Rectal smooth muscle tissue (tissue), 1 donor: ENCODE data around the gene ORAI3.
A peak's percentile ranks its signal among the peaks of the same experiment; 100 is the strongest.

Experiments
- H3K27ac ChIP-seq: one replicate; pipeline ENCODE4 v1.7.0; 2013; ENCODE audit warnings: low read depth, low read length, inconsistent platforms
- H3K27me3 ChIP-seq: one replicate; pipeline ENCODE4 v1.7.0; 2013; ENCODE audit warnings: low read length; ENCODE audit not compliant: control insufficient read depth, insufficient read depth
- H3K36me3 ChIP-seq: one replicate; pipeline ENCODE4 v1.7.0; 2013; ENCODE audit warnings: low read length; ENCODE audit not compliant: control insufficient read depth, insufficient read depth
- H3K4me1 ChIP-seq: one replicate; pipeline ENCODE4 v1.7.0; 2013; ENCODE audit warnings: low read length; ENCODE audit not compliant: control insufficient read depth, insufficient read depth
- H3K4me3 ChIP-seq: one replicate; pipeline ENCODE4 v1.7.0; 2013; ENCODE audit warnings: low read length
- H3K9ac ChIP-seq: one replicate; pipeline ENCODE4 v1.7.0; 2013; ENCODE audit warnings: low read length

ORAI3 gene

GRCh38 chr16:30942426-30942806, 6.5 kb upstream of the ORAI3 start:
- Histone ChIP-seq H3K27me3 (no peaks in the 10 kb centered on the region), H3K4me3 (peak overlapping the region; percentile 40), H3K9ac (no peak overlapping the region), H3K4me1 (peaks cover 3% of the 10 kb centered on the region), H3K27ac (no peak overlapping the region), H3K36me3 (peaks cover 6% of the 10 kb centered on the region)

- Histone ChIP-seq H3K4me3 (no peak overlapping the region), H3K27me3 (no peaks in the 10 kb centered on the region), H3K9ac (no peak overlapping the region)
These were observed 4.5 kb upstream of the ORAI3 start for GRCh38 chr16:30944352-30944751.

GRCh38 chr16:30946671-30947540, 2.0 kb upstream of the ORAI3 start:
- no peak overlapping the region for H3K4me3 ChIP-seq
- no peaks in the 10 kb centered on the region for H3K27me3 ChIP-seq
- no peak overlapping the region for H3K9ac ChIP-seq
- peaks cover 6% of the 10 kb centered on the region for H3K36me3 ChIP-seq
- peaks cover 18% of the 10 kb centered on the region for H3K4me1 ChIP-seq
- H3K27ac ChIP-seq, result peak overlapping the region; percentile 84

More at GRCh38 chr16:30944352-30944751, 4.5 kb upstream of the ORAI3 start:
- Histone ChIP-seq H3K27ac (no peak overlapping the region), H3K4me1 (peaks cover 3% of the 10 kb centered on the region), H3K36me3 (peaks cover 6% of the 10 kb centered on the region)

GRCh38 chr16:30947541-30947858, 1.4 kb upstream of the ORAI3 start:
- no peak overlapping the region for H3K9ac ChIP-seq
- H3K27me3 ChIP-seq, result no peaks in the 10 kb centered on the region
- H3K4me3 ChIP-seq, result no peak overlapping the region
- H3K36me3 ChIP-seq, result peaks cover 6% of the 10 kb centered on the region
- peaks cover 15% of the 10 kb centered on the region for H3K4me1 ChIP-seq
- H3K27ac ChIP-seq, result peak overlapping the region; percentile 84

- H3K27ac ChIP-seq, result peak overlapping the region; percentile 84
- no peak overlapping the region for H3K9ac ChIP-seq
- H3K36me3 ChIP-seq, result peaks cover 6% of the 10 kb centered on the region
- H3K4me3 ChIP-seq, result peak overlapping the region; percentile 84
- H3K4me1 ChIP-seq, result peaks cover 15% of the 10 kb centered on the region
- H3K27me3 ChIP-seq, result no peaks in the 10 kb centered on the region
These were observed 805 bp upstream of the ORAI3 start for GRCh38 chr16:30947859-30948666.

- Histone ChIP-seq H3K4me3 (peak overlapping the region; percentile 84), H3K27me3 (no peaks in the 10 kb centered on the region), H3K27ac (peak overlapping the region; percentile 84), H3K36me3 (peaks cover 2% of the 10 kb centered on the region), H3K4me1 (peaks cover 15% of the 10 kb centered on the region), H3K9ac (peak overlapping the region; percentile 41)
These were observed 1.0 kb downstream of the ORAI3 start for GRCh38 chr16:30949650-30950515.

- Histone ChIP-seq H3K4me1 (peaks cover 15% of the 10 kb centered on the region), H3K9ac (no peak overlapping the region), H3K27ac (peak overlapping the region; percentile 84), H3K4me3 (peak overlapping the region; percentile 84), H3K36me3 (peaks cover 2% of the 10 kb centered on the region), H3K27me3 (no peaks in the 10 kb centered on the region)
These were observed 1.7 kb downstream of the ORAI3 start for GRCh38 chr16:30950516-30951065.

GRCh38 chr16:30951193-30951592, 2.3 kb downstream of the ORAI3 start:
- H3K27ac ChIP-seq, result peak overlapping the region; percentile 16
- H3K4me1 ChIP-seq, result peaks cover 15% of the 10 kb centered on the region
- H3K9ac ChIP-seq, result no peak overlapping the region
- H3K27me3 ChIP-seq, result no peaks in the 10 kb centered on the region
- H3K4me3 ChIP-seq, result no peak overlapping the region
- H3K36me3 ChIP-seq, result peaks cover 2% of the 10 kb centered on the region

- H3K4me3 ChIP-seq, result no peak overlapping the region
- no peak overlapping the region for H3K27ac ChIP-seq
- H3K27me3 ChIP-seq, result no peaks in the 10 kb centered on the region
- peaks cover 15% of the 10 kb centered on the region for H3K4me1 ChIP-seq
- H3K9ac ChIP-seq, result no peak overlapping the region
- peaks cover 2% of the 10 kb centered on the region for H3K36me3 ChIP-seq
These were observed 2.9 kb downstream of the ORAI3 start for GRCh38 chr16:30951750-30952149.

GRCh38 chr16:30953111-30953510, 4.2 kb downstream of the ORAI3 start:
- H3K27ac ChIP-seq, result no peak overlapping the region
- H3K27me3 ChIP-seq, result no peaks in the 10 kb centered on the region
- no peak overlapping the region for H3K9ac ChIP-seq
- H3K4me1 ChIP-seq, result peaks cover 15% of the 10 kb centered on the region
- no peak overlapping the region for H3K4me3 ChIP-seq
- no peaks in the 10 kb centered on the region for H3K36me3 ChIP-seq

- Histone ChIP-seq H3K36me3 (no peaks in the 10 kb centered on the region), H3K27me3 (no peaks in the 10 kb centered on the region), H3K4me1 (peaks cover 18% of the 10 kb centered on the region), H3K4me3 (no peak overlapping the region), H3K9ac (no peak overlapping the region), H3K27ac (no peak overlapping the region)
These were observed 4.8 kb downstream of the ORAI3 start for GRCh38 chr16:30953511-30954124.
